ENCODE data around the gene RALY. TPM values are rescaled to one million over a fixed set of nuclear protein-coding genes. Genes with fewer than 3 reads are reported as not detected.

RALY gene
- total RNA-seq, 1 experiment from 2014 or later = 119 TPM

DNA sequence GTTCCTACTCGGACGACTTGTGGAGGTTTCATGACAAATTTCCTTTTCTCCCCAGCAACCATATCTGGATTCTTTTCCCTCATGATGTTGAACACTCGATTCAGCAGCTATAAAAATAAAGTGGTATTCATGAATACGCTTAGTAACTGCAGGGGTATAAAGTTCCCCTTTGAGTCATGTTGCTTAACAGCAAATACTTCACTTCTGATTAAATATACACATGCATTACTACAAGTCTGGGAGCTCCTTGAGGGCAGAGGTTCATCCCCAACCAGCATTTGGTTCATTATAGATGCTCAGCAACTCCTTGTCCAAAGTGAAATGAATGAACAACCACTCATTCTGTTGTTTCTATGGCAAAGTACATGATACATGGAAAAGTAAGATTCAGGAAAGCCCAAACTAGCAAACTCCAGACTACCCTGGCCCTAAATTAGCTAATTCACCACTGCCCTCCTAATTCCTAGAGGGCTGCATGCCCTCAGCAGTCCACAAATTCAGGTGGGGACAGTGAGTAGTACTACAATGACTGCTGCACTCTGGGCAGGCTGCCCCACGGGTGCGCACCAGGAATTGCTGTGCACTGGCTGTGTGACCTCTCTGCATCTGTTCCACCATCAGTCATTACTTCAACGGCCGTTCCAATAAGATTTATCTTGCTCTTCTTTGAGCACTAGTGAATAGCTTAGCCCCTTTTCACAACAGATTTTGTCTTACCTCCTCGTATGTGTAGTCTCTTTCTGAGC is 103.2 kb downstream of the RALY start (continued):
- TF ChIP-seq, protein P1, sequence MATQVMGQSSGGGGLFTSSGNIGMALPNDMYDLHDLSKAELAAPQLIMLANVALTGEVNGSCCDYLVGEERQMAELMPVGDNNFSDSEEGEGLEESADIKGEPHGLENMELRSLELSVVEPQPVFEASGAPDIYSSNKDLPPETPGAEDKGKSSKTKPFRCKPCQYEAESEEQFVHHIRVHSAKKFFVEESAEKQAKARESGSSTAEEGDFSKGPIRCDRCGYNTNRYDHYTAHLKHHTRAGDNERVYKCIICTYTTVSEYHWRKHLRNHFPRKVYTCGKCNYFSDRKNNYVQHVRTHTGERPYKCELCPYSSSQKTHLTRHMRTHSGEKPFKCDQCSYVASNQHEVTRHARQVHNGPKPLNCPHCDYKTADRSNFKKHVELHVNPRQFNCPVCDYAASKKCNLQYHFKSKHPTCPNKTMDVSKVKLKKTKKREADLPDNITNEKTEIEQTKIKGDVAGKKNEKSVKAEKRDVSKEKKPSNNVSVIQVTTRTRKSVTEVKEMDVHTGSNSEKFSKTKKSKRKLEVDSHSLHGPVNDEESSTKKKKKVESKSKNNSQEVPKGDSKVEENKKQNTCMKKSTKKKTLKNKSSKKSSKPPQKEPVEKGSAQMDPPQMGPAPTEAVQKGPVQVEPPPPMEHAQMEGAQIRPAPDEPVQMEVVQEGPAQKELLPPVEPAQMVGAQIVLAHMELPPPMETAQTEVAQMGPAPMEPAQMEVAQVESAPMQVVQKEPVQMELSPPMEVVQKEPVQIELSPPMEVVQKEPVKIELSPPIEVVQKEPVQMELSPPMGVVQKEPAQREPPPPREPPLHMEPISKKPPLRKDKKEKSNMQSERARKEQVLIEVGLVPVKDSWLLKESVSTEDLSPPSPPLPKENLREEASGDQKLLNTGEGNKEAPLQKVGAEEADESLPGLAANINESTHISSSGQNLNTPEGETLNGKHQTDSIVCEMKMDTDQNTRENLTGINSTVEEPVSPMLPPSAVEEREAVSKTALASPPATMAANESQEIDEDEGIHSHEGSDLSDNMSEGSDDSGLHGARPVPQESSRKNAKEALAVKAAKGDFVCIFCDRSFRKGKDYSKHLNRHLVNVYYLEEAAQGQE (IDR thresholded peaks at IDR 0.05; ENCODE audit: low read depth) = no peak
- TF ChIP-seq RAD21 (IDR thresholded peaks at IDR 0.05; ENCODE audit: low read depth) = no peak

DNA sequence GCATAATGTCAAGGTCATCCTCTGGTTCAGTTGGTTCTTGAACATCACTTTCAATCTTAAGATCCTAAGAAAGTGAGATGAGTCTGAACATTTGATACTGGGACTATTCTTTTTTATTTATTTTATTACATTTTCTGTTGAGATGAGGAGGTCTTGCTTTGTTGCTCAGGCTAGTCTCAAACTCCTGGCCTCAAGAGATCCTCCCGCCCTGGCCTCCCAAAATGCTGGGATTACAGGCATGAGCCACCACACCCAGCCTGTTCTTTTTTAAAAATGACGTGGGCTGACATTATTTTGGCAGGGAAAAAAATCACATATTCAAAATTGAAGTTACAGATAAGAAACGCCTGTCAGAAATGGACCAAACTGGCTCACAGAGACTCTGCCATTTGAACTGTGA is 104.9 kb downstream of the RALY start:
- ChIA-PET CTCF (no interaction called here), POLR2A (no interaction called here), RAD21 (ENCODE audit: low non-redundant PET in 1 of 2, low total read pairs in 2 of 2, uncharacterized antibody in 2 of 2, unreplicated experiment in 2 of 2) (no interaction called here)
- H3K9me2 ChIP-seq (ENCODE audit: insufficient read depth) = no peaks in the 10 kb centered on the region
- H3K36me3 ChIP-seq (ENCODE audit: control insufficient read depth in 1 of 2, insufficient read depth in 2 of 2, low read length in 2 of 2) = peaks cover 71 to 73% of the 10 kb centered on the region in 2 experiments
- peaks cover 27% of the 10 kb centered on the region; the same call in 1 of the 2 replicates for H4K20me1 ChIP-seq (ENCODE audit: insufficient read depth)
- no peak overlapping the region for H3K4me2 ChIP-seq (ENCODE audit: low read length)
- H3K27me3 ChIP-seq (ENCODE audit: insufficient read depth, low read length) = no peaks in the 10 kb centered on the region
- TF ChIP-seq, protein P2, sequence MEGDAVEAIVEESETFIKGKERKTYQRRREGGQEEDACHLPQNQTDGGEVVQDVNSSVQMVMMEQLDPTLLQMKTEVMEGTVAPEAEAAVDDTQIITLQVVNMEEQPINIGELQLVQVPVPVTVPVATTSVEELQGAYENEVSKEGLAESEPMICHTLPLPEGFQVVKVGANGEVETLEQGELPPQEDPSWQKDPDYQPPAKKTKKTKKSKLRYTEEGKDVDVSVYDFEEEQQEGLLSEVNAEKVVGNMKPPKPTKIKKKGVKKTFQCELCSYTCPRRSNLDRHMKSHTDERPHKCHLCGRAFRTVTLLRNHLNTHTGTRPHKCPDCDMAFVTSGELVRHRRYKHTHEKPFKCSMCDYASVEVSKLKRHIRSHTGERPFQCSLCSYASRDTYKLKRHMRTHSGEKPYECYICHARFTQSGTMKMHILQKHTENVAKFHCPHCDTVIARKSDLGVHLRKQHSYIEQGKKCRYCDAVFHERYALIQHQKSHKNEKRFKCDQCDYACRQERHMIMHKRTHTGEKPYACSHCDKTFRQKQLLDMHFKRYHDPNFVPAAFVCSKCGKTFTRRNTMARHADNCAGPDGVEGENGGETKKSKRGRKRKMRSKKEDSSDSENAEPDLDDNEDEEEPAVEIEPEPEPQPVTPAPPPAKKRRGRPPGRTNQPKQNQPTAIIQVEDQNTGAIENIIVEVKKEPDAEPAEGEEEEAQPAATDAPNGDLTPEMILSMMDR (IDR thresholded peaks at IDR 0.05 in 2 of 3, conservative IDR thresholded peaks at IDR 0.05 in 1 of 3; ENCODE audit: borderline replicate concordance in 1 of 3, insufficient read depth in 1 of 3, low read depth in 2 of 3, low read length in 2 of 3) = no peak
- no peak for TF ChIP-seq YY1 (IDR thresholded peaks at IDR 0.05; ENCODE audit: extremely low read depth, insufficient replicate concordance, low read depth, low read length)
- TF ChIP-seq, protein P3, sequence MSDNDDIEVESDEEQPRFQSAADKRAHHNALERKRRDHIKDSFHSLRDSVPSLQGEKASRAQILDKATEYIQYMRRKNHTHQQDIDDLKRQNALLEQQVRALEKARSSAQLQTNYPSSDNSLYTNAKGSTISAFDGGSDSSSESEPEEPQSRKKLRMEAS (IDR thresholded peaks at IDR 0.05) = no peak
- no peak overlapping the region for H3K9ac ChIP-seq (ENCODE audit: low read length)
- H3K4me3 ChIP-seq (replicated peaks in 1 of 2; ENCODE audit: low read depth in 1 of 2, low read length in 2 of 2) = no peak overlapping the region
- H3K79me2 ChIP-seq (ENCODE audit: insufficient read depth, low read length) = peaks cover 100% of the 10 kb centered on the region
- no peaks in the 10 kb centered on the region for H3K4me1 ChIP-seq (ENCODE audit: control insufficient read depth in 1 of 2, insufficient read depth in 2 of 2, low read length in 2 of 2)
- BruUV-seq (replicated peaks) = no TSS peak
- H3K27ac ChIP-seq (ENCODE audit: low read depth, low read length) = no peak overlapping the region
- intact Hi-C loops (cut with micrococcal nuclease) = no loop called here
- no peak overlapping the region for H2AFZ ChIP-seq (ENCODE audit: low read depth, low read length, poor library complexity, severe bottlenecking)
- H3K9me3 ChIP-seq (ENCODE audit: control insufficient read depth in 1 of 2, insufficient read depth in 1 of 2, low read depth in 1 of 2, low read length in 2 of 2) = no peaks in the 10 kb centered on the region
- no peak for ATAC-seq
- no peak for DNase-seq (ENCODE audit: low read depth, low spot score)

Measured in HCT116 (cell line).